ENCODE data around the gene TMEFF1.
A peak's percentile ranks its signal among the peaks of the same experiment; 100 is the strongest.
"Not testable (repeated sequence)": the region's sequence is repeated elsewhere in the genome, so short reads cannot be mapped to it uniquely, and the experiment has no call there.

The TMEFF1 gene

DNA sequence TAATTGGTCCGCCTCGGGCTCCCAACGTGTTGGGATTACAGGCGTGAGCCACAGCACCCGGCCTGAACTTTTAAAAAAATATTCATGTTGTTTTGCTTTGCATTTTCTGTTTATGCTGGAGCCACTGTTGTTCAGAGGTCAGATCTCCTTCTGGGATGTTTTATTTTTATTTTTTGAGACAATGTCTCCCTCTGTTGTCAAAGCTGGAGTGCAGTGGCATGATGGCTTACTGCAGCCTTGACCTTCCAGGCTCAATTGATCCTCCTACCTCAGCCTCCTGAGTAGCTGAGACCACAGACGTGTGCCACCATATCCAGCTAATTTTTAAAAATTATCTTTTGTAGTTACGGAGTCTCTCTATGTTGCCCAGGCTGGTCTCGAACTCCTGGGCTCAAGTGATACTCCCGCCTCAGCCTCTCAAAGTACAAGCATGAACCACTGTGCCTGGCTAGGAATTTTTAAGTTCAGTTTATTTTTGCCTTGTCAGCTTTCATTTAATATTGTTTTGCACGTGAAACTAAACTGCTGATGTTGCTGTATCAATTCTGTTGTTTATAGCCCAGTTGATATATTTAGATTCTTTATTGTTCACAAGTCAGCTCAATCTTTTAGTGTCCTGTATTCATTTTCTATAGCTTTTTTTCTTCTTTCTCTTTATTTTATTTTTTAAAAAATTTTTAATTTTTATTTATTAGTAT, 13.7 kb downstream of the TMEFF1 start:
- DNase-seq (ENCODE audit: extremely low read depth in 1 of 2, low read depth in 1 of 2): no peak

GRCh38 chr9:100488177-100488576, 15.2 kb downstream of the TMEFF1 start:
- DNase-seq (ENCODE audit: extremely low read depth in 1 of 2, low read depth in 1 of 2): no peak

DNA sequence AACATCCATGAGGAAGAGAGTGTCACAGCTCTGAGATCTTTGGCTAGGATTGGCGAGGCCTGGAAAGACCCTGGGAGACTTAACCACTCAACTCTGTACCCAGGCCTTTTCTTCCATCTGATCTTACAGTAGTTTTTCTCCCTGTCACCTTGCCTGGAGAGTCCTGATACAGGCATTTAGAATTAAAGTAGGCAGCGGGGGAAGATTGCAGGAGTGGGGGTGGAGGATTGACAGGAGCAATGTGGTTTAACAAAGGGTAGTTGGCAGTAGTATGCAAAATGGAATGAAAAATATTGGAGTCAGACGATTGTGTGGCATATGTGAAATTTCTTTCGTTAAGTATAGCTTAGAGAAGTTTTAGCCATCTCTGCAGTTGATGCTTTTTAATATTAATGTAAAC, 16.9 kb downstream of the TMEFF1 start:
- no peak for DNase-seq (ENCODE audit: extremely low read depth in 1 of 2, low read depth in 1 of 2)

DNA sequence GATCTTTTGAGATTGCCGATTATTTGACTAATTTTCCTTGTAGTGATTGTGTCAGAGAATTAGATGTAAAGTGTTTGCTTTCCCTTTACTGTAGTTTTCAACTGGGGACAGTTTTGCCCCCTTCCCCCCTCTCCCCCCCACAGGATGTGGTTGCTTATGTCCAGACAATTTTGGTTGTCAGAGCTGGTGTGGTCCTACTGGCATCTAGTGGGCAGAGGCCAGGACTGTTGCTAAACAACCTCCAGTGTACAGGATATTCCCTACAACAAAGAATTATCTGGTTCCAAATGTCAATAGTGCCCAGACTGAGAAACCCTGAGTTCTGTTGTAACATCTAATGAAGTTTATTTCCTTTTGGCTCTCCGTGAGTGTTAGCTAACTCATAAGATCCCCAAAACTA, 20.0 kb downstream of the TMEFF1 start:
- no peak for DNase-seq (ENCODE audit: extremely low read depth in 1 of 2, low read depth in 1 of 2)

DNA sequence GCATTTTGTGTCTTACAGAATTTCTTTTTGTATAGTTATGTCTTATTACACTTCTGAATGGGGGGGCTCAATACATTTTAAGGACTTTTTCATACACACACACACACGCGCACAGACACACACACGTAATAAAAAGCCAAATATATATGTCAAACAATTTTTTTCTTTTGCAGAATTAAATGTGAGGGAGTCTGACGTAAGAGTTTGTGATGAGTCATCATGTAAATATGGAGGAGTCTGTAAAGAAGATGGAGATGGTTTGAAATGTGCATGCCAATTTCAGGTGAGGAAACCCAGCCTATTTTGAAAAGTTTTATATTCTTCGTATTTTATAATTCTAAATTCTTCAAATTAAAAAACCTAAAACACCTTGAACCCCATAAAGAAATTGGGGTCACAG, 25.6 kb downstream of the TMEFF1 start:
- DNase-seq (ENCODE audit: extremely low read depth in 1 of 2, low read depth in 1 of 2): no peak

DNA sequence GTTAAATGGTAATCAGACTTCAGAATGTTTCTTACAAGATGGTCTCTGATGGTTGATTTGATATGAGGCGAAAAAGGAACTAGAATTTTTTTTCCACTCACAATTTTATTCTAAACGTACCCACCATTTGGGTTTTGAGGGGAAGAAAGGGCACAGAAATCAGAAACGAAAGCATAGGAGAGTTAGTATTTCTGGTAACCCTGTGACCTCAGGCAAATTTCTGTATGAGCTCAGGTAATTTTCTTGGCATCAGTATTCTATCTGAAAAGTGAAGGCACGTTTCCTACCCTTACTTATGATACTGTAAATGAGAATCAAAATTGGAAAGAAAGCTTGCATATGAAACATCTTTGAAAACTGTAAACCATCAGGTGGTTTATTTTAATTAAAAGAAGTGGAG, 26.5 kb downstream of the TMEFF1 start:
- DNase-seq (ENCODE audit: extremely low read depth in 1 of 2, low read depth in 1 of 2): no peak

DNA sequence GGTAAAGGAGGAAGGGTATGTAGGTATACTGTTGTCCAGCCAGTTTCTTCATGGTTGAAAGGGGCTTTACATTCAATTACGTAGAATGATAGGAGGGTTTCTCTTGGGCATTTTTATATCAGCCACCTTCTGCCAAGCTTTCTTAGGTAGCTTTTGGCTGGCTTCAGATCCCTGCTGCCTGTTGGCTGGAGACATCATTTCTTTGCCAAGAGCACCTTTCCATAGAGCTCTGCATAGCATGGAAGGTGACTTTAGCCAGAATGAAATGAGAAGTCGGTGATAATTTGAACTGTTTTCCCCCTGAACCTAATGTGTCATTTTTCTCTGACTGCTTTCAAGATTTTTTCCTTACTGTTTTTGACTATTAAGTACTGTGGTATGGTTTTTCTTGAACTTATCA, 26.9 kb downstream of the TMEFF1 start:
- no peak for DNase-seq (ENCODE audit: extremely low read depth in 1 of 2, low read depth in 1 of 2)

DNA sequence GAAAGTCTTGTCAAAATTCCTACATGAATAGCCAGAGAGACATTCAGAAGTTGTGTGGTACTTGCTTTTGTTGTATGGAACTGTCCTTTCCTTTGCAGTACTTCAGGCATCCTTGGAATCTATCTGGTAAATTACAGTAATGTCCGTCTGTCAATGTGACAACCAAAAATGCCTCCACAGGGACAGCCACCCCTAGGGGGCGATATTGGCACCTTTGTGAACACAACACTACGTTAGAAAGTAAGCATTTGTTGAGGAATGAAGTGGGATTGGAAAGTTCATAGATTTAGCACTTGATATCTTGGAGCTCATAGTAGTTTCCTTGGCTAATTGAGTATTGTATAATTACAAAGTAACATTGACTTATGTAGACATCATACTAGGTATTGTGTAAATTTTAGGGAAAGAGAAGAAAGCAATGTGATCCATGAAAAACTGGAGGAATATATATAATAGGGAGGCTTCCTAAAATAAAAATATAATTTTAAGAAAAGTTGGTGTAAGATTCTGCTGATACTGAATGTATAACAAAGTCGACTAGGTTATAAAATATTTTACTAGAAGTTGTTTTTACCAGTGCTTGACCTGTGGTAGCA, 32.7 kb downstream of the TMEFF1 start:
- peak; percentile 32 to 63 for DNase-seq (ENCODE audit: extremely low read depth in 1 of 2, low read depth in 1 of 2)

DNA sequence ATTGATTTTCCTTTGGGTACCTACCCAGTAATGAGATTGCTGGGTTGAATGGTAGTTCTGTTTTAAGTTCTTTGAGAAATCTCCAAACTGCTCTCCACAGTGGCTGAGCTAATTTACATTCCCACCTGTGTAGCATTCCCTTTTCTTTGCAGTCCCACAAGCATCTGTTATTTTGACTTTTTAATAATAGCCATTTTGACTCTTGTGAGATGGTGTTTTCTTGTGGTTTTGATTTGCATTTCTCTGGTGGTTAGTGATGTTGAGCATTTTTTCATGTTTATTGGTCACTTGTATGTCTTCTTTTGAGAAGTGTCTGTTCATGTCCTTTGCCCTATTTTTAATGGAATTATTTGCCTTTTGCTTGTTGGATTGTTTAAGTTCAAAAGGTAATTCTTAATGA, 34.4 kb downstream of the TMEFF1 start:
- DNase-seq (ENCODE audit: extremely low read depth in 1 of 2, low read depth in 1 of 2): not testable (repeated sequence)

DNA sequence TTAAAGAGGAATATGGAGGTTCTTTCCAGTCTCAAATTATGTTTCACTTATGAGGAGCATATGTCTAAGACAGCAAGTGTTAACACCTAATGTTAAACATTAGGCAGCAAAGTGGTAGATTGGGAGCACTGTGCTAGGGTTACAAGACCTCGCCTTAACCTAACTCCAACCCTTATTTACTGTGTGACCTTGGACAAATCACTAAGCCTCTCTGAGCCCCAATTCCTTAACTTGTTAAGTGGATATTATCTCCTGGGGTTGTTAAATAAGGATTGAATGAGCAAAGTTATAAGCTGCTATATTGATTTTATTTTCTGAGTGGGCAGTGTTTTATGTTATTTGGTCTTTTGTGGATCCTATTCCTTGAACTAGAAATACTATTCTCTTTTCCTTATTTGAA, 38.3 kb downstream of the TMEFF1 start:
- no peak for DNase-seq (ENCODE audit: extremely low read depth in 1 of 2, low read depth in 1 of 2)

- DNase-seq (ENCODE audit: extremely low read depth in 1 of 2, low read depth in 1 of 2): no peak
Measured at GRCh38 chr9:100515578-100516494, 42.9 kb downstream of the TMEFF1 start.

DNA sequence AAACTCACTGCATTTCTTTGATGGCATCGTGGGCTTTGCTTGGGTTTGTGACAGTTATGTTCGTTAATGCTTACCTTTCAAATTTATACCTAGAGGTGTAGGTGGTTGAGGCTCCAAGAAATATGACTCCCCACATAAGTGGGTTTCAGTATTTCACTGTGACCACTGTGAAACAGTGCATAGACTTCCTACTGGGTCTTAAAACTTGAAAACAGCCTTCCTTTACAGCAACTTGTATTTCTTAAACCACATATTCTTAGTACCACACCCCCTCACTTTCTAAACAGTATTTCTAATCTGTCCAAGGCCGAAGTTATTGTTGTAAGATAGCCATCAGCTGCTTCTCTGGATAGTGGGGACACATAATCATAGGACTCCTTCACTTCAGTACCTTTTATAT, 48.3 kb downstream of the TMEFF1 start:
- DNase-seq (ENCODE audit: extremely low read depth in 1 of 2, low read depth in 1 of 2): no peak

- DNase-seq (ENCODE audit: extremely low read depth in 1 of 2, low read depth in 1 of 2): no peak
Measured at GRCh38 chr9:100525563-100525962, 52.6 kb downstream of the TMEFF1 start.

DNA sequence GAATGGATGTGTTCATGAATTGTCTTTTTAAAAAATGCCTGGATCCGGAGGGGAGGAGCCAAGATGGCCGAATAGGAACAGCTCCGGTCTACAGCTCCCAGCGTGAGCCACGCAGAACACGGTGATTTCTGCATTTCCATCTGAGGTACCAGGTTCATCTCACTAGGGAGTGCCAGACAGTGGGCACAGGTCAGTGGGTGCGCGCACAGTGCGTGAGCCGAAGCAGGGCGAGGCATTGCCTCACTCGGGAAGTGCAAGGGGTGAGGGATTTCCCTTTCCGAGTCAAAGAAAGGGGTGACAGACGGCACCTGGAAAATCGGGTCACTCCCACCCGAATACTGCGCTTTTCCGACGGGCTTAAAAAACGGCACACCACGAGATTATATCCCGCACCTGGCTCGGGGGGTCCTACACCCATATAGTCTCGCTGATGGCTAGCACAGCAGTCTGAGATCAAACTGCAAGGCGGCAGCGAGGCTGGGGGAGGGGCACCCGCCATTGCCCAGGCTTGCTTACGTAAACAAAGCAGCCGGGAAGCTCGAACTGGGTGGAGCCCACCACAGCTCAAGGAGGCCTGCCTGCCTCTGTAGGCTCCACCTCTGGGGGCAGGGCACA, 54.3 kb downstream of the TMEFF1 start:
- DNase-seq (ENCODE audit: extremely low read depth in 1 of 2, low read depth in 1 of 2): not testable (repeated sequence)

DNA sequence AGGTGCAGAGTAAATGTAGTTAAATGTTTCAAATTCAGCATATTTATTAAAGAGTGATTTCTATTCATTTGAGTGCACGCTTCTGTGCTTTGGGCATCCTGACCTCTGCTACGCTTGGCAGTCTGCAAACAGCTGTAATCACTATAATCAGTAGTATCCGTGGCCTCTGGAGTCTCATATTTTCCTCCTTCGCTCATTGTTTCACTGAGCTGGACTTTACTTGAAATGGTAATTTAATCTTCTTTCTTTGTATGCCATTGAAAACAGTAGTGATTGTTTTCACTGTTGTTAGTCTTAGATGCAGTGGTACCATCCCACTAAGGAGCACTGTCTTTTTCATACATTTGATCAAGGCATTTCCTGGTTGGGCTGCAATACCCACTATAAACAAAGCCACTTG, 61.5 kb downstream of the TMEFF1 start:
- no peak for DNase-seq (ENCODE audit: extremely low read depth in 1 of 2, low read depth in 1 of 2)

GRCh38 chr9:100540327-100540726, 67.4 kb downstream of the TMEFF1 start:
- no peak for DNase-seq (ENCODE audit: extremely low read depth in 1 of 2, low read depth in 1 of 2)

DNA sequence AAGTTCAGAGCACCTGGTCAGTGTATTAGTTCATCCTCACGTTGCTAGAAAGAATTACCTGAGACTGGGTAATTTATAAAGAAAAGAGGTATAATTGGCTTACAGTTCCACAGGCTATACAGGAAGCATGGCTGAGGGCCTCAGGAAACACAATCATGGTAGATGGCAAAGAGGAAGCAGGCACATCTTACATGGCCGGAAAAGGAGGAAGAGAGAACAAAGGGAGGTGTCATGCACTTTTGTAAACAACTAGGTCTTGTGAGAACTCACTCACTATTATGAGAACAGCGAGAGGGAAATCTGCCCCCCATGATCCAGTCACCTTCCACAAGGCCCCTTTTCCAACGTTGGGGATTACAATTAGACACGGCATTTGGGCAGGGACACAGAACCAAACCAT, 76.1 kb downstream of the TMEFF1 start:
- DNase-seq (ENCODE audit: extremely low read depth in 1 of 2, low read depth in 1 of 2): no peak

DNA sequence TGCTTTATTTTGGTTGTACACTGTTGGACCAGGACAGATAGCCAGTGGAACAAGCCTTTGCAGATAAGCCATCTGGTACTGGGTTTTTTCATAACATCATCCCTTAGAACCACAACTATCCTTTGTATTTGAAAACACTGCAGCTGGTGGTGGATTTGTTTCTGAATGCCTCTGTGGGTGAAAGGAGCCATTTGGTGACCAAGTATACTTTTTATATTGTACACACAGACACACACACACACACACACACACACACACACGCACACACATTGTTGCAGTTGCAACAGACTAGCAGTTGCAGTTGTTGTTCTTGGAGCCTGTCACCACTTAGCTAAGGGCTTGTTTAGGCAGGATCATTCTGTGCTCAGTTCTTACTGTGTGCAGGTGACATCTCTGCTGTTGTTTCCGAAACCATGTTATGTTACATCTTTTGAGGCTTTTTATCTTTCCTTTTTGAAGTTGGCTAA, 82.0 kb downstream of the TMEFF1 start:
- no peak for DNase-seq (ENCODE audit: extremely low read depth in 1 of 2, low read depth in 1 of 2)

DNA sequence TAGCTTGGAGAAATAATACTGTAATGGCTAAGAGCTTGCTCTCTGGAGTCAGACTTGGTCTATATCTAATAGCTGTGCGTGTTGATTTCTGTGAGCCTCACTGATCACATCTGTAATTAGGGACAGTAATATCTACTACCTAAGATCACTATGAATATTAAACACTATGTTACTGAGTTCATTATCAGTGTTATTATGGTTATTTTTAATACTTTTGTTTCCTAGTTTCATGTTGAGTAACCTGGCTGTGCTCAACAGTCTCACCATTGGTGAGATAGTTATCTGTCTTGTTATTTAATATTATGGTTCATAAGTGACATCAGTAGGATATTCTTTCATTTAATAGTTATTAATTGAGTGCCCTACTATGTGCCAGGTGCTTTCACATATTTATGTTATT, 82.5 kb downstream of the TMEFF1 start:
- DNase-seq (ENCODE audit: extremely low read depth in 1 of 2, low read depth in 1 of 2): no peak

DNA sequence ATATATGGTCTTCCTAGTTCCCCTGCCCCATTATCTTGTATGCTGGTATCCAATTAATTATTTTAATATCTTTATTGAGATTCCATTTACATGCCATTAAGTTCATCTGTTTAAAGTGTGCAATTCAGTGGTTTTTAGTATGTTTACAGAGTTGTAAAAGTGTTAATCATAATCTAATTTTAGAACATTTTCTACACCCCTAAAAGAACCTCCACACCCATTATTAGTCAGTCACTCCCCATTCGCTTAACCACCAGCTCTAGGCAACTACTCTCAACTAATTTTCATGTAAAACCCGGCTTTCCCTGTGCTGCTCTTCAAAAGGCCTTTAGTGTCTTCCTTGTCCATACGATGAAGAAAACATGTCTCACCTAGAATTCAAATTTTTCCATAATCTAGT, 84.1 kb downstream of the TMEFF1 start:
- DNase-seq (ENCODE audit: extremely low read depth in 1 of 2, low read depth in 1 of 2): no peak

DNA sequence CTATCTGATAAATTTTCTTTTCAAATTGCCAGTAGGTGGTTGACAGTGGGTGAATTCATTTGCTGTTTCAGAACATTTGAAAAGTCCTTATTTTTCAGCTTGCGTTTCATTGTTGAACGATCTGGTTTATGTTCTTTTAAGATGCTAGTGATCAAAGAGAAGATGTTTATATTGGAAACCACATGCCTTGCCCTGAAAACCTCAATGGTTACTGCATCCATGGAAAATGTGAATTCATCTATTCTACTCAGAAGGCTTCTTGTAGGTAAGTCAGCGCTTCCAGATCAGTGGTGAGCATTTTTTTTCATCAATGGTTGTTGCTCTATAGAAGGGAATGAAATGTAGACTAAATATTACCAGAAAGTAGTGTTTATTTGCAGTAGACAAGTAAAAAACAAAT, 88.3 kb downstream of the TMEFF1 start:
- DNase-seq (ENCODE audit: extremely low read depth in 1 of 2, low read depth in 1 of 2): no peak
